Common myeloid progenitor, CD34-positive (primary cell): ENCODE measurements around the gene PDE11A.
"Not testable (repeated sequence)": the region's sequence is repeated elsewhere in the genome, so short reads cannot be mapped to it uniquely, and the experiment has no call there.

ENCODE experiments used
- CTCF ChIA-PET: fragments of 350-600 bp; sonication (Branson Sonifier 250); formaldehyde crosslinking; loops from one replicate; lab custom pipeline; 2021; ENCODE audit warnings: antibody characterized with exemption; lab: Charles Lee
- POLR2A ChIA-PET: fragments of 350-600 bp; sonication (Branson Sonifier 250); formaldehyde crosslinking; loops from one replicate; lab custom pipeline; 2021; ENCODE audit warnings: antibody characterized with exemption; lab: Charles Lee
- DNase-seq, 3 donors: peaks; one replicate each; pipeline versions ENCODE4 v3.0.0 to v3.0.0-alpha.2; 2013
- H3K27ac ChIP-seq, 2 experiments: 1 replicate in 1 of 2; 2 replicates in 1 of 2; pipeline ENCODE4 v1.7.0; 2013; ENCODE audit warnings: inconsistent platforms in 2 of 2, low read length in 2 of 2, mild to moderate bottlenecking in 2 of 2, low read depth in 1 of 2, moderate library complexity in 1 of 2; ENCODE audit not compliant: severe bottlenecking in 2 of 2, insufficient read depth in 1 of 2, poor library complexity in 1 of 2
- H3K27me3 ChIP-seq, 5 experiments: replicated peaks in 2 of 5; 1 replicate in 3 of 5; 2 replicates in 2 of 5; pipeline versions ENCODE4 v1.6.1 to v1.7.0; 2013; ENCODE audit warnings: low read length in 4 of 5, mild to moderate bottlenecking in 2 of 5, moderate library complexity in 2 of 5, inconsistent platforms in 1 of 5; ENCODE audit not compliant: insufficient read depth in 5 of 5, control insufficient read depth in 4 of 5
- H3K36me3 ChIP-seq, 4 experiments: 1 replicate in 2 of 4; 2 replicates in 2 of 4; pipeline versions ENCODE4 v1.6.1 to v1.7.0; 2013; ENCODE audit warnings: low read length in 3 of 4, control low read depth in 1 of 4, mild to moderate bottlenecking in 1 of 4; ENCODE audit not compliant: control insufficient read depth in 4 of 4, insufficient read depth in 4 of 4
- H3K4me1 ChIP-seq, 4 experiments: 1 replicate in 3 of 4; 2 replicates in 1 of 4; pipeline versions ENCODE4 v1.6.1 to v1.7.1; 2013; ENCODE audit warnings: low read length in 3 of 4, mild to moderate bottlenecking in 3 of 4, control low read depth in 1 of 4, inconsistent platforms in 1 of 4, moderate library complexity in 1 of 4; ENCODE audit not compliant: control insufficient read depth in 4 of 4, insufficient read depth in 4 of 4; ENCODE audit errors: control extremely low read depth in 1 of 4
- H3K4me3 ChIP-seq, 7 experiments: 1 replicate in 4 of 7; 2 replicates in 3 of 7; pipeline versions ENCODE4 v1.5.1 to v1.7.0; 2013; ENCODE audit warnings: mild to moderate bottlenecking in 7 of 7, low read length in 6 of 7, moderate library complexity in 6 of 7, inconsistent platforms in 2 of 7, low read depth in 2 of 7, control low read depth in 1 of 7; ENCODE audit not compliant: insufficient read depth in 4 of 7, control insufficient read depth in 1 of 7; ENCODE audit errors: extremely low read depth in 1 of 7
- H3K9me3 ChIP-seq, 5 experiments: 1 replicate in 4 of 5; 2 replicates in 1 of 5; pipeline versions ENCODE4 v1.6.1 to v1.7.1; 2013; ENCODE audit warnings: low read length in 4 of 5, mild to moderate bottlenecking in 2 of 5, inconsistent platforms in 1 of 5, low read depth in 1 of 5, moderate library complexity in 1 of 5; ENCODE audit not compliant: control insufficient read depth in 4 of 5, insufficient read depth in 2 of 5; ENCODE audit errors: control extremely low read depth in 1 of 5
- WGBS: methylation state at CpG from one replicate; pipeline ENCODE4 v1.1.5; 2013; ENCODE audit not compliant: insufficient coverage; 5-methylcytosine and 5-hydroxymethylcytosine counted together

PDE11A gene

GRCh38 chr2:177797808-177798207 is 274.8 kb downstream of the PDE11A start:
- Histone ChIP-seq H3K27me3 (no peaks in the 10 kb centered on the region), H3K9me3 (no peaks in the 10 kb centered on the region), H3K4me3 (no peak overlapping the region), H3K36me3 (no peaks in the 10 kb centered on the region), H3K4me1 (no peaks in the 10 kb centered on the region), H3K27ac (no peak overlapping the region)
- no peak for DNase-seq
- ChIA-PET CTCF (interaction anchor here (0.7 to 1.4 kb wide), 2 partner anchors 17 to 70 kb away, joined by 3 to 4 read pairs; no protein-coding TSS in a partner anchor), POLR2A (interaction anchor here (0.7 kb wide), 1 partner anchor 267 kb away, joined by 3 read pairs; no protein-coding TSS in a partner anchor)
- WGBS: 40% methylated on average over 1 of the region's 1 CpG

- WGBS: 93% methylated on average over 4 of the region's 4 CpGs
- H3K4me1 ChIP-seq: no peaks in the 10 kb centered on the region
- no peak for DNase-seq
- POLR2A ChIA-PET: no interaction called here
- no peaks in the 10 kb centered on the region for H3K9me3 ChIP-seq
- no peak overlapping the region for H3K4me3 ChIP-seq
- H3K27ac ChIP-seq: no peak overlapping the region
- CTCF ChIA-PET: interaction anchor here (1.4 kb wide), 1 partner anchor 16 kb away, joined by 4 read pairs; no protein-coding TSS in a partner anchor
- H3K36me3 ChIP-seq: no peaks in the 10 kb centered on the region
- H3K27me3 ChIP-seq: no peaks in the 10 kb centered on the region
Measured at GRCh38 chr2:177796654-177797415, 275.7 kb downstream of the PDE11A start.

- no peaks in the 10 kb centered on the region for H3K4me1 ChIP-seq
- no peaks in the 10 kb centered on the region for H3K36me3 ChIP-seq
- CTCF ChIA-PET: no interaction called here
- WGBS: 100% methylated on average over 1 of the region's 2 CpGs
- no peak overlapping the region for H3K4me3 ChIP-seq
- no peak for DNase-seq
- no peak overlapping the region for H3K27ac ChIP-seq
- no peaks in the 10 kb centered on the region for H3K9me3 ChIP-seq
- H3K27me3 ChIP-seq: no peaks in the 10 kb centered on the region
- POLR2A ChIA-PET: no interaction called here
Measured at GRCh38 chr2:177796011-177796410, 276.6 kb downstream of the PDE11A start.

DNA sequence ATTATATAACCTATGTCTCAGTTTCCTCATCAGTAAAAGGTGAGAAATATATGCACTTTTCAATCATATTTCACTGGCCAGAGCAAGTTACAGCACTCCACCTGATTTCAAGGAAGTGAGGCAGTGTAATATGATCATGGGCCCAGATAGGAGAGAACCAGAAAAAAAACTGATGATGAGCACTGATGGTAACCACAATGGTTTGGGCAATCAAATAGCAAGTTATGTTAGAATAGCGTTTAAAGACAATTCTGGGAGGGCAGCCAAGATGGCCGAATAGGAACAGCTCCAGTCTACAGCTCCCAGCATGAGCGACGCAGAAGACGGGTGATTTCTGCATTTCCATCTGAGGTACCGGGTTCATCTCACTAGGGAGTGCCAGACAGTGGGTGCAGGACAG is 287.4 kb downstream of the PDE11A start:
- no CpG with 5 or more reads among the region's 6 CpGs for WGBS
- POLR2A ChIA-PET, H3K27ac ChIP-seq, H3K4me3 ChIP-seq, H3K9me3 ChIP-seq, H3K36me3 ChIP-seq, H3K27me3 ChIP-seq: not testable (repeated sequence)
- H3K4me1 ChIP-seq: peaks cover 0 to 25% (median 13%) of the 10 kb centered on the region in 4 experiments
- CTCF ChIA-PET: interaction anchor here (1.3 to 1.9 kb wide), 2 partner anchors 12 to 16 kb away, joined by 4 to 6 read pairs; no protein-coding TSS in a partner anchor
- peak in 1 of 3 donors; percentile 11 for DNase-seq

- Histone ChIP-seq H3K27me3 (no peaks in the 10 kb centered on the region), H3K4me1 (peaks cover 0 to 25% (median 13%) of the 10 kb centered on the region in 4 experiments), H3K9me3 (no peaks in the 10 kb centered on the region), H3K36me3 (no peaks in the 10 kb centered on the region), H3K4me3 (peak overlapping the region in 2 of 7 experiments; percentile 25 to 60), H3K27ac (peak overlapping the region in 1 of 2 experiments; percentile 32)
- DNase-seq: no peak
- no CpG with 5 or more reads among the region's 1 CpG for WGBS
- ChIA-PET POLR2A (no interaction called here), CTCF (interaction anchor here (1.0 to 1.9 kb wide), 3 partner anchors 11 to 16 kb away, joined by 3 to 6 read pairs (median 4); no protein-coding TSS in a partner anchor)
Measured at GRCh38 chr2:177784745-177785067, 287.9 kb downstream of the PDE11A start.

- Histone ChIP-seq H3K27ac (peak overlapping the region in 1 of 2 experiments; percentile 32), H3K36me3 (no peaks in the 10 kb centered on the region), H3K27me3 (no peaks in the 10 kb centered on the region), H3K4me3 (peak overlapping the region in 3 of 7 experiments; percentile 11 to 60 (median 25)), H3K9me3 (no peaks in the 10 kb centered on the region), H3K4me1 (peaks cover 0 to 25% (median 13%) of the 10 kb centered on the region in 4 experiments)
- POLR2A ChIA-PET: no interaction called here
- peak; percentile 45 to 86 (median 83) for DNase-seq
- CTCF ChIA-PET: interaction anchor here (1.0 to 1.9 kb wide), 3 partner anchors 11 to 15 kb away, joined by 3 to 6 read pairs (median 4); no protein-coding TSS in a partner anchor
- 33% methylated on average over 2 of the region's 2 CpGs for WGBS
Measured at GRCh38 chr2:177783835-177784744, 288.5 kb downstream of the PDE11A start.
